Measurements from ENCODE around the gene DBF4. TPM values are rescaled to one million over a fixed set of nuclear protein-coding genes. Genes with fewer than 3 reads are reported as not detected.
"Not testable (repeated sequence)": the region's sequence is repeated elsewhere in the genome, so short reads cannot be mapped to it uniquely, and the experiment has no call there.

The DBF4 gene
- total RNA-seq, 1 experiment from 2014 or later, result 58.6 TPM

DNA sequence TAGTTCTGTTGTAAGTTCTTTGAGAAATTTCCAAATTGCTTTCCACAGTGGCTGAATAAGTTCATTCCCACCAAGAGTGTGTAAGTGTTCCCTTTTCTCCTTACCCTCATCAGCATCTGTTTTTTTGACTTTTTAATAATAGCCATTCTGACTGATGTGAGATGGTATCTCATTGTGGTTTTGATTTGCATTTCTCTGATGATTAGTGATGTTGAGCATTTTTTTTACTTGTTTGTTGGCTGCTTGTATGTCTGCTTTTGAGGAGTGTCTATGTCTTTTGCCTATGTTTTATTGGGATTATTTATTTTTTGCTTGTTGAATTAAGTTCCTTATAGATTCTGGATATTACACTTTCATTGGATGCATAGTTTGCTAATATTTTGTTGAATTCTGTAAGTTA is 69.6 kb downstream of the DBF4 start:
- DNase-seq (ENCODE audit: extremely low read depth, low read depth), result not testable (repeated sequence)

DNA sequence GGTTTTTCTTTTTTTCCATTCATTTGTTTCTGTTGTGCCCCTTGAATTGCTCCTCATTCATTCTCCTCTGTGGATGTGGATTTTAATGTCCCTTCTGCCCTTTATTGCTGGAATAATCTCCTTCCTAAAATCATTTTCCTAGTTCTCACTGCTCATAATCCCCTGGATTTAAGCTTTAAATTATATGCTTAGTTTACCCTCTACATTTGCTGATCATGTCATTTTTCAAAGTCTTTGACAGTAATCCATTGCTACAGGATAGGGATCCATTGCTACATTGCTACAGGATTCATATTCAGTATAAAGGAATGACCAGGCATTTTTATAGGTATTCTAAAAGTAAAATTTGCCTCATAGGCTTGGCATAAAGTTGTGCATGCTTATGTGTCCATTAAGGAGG is 72.1 kb downstream of the DBF4 start:
- no peak for DNase-seq (ENCODE audit: extremely low read depth, low read depth)

Other genes with a start within 250 kb of the DBF4 start
- gene RUNDC3B, start 248.1 kb upstream of the DBF4 start, total RNA-seq (2014; rRNA removed; shearing (Covaris generic)), result 0.06 and 0.32 TPM in 2 replicates
- gene SLC25A40, start 133 bp upstream of the DBF4 start, total RNA-seq (2014; rRNA removed; shearing (Covaris generic)), result 15.5 TPM in 2 replicates
- 3.3 and 3.6 TPM in 2 replicates for gene ADAM22, start 57.8 kb downstream of the DBF4 start, total RNA-seq (2014; rRNA removed; shearing (Covaris generic))